ENCODE measurements around the gene UPK1A. TPM values are rescaled to one million over a fixed set of nuclear protein-coding genes. Genes with fewer than 3 reads are reported as not detected.

UPK1A gene
- total RNA-seq, 1 experiment from 2014 or later, result 0.69 TPM

- Histone ChIP-seq H3K9me3 (ENCODE audit: control insufficient read depth in 1 of 2, insufficient read depth in 1 of 2, low read depth in 1 of 2, low read length in 2 of 2) (no peaks in the 10 kb centered on the region), H3K4me3 (replicated peaks in 1 of 2; ENCODE audit: low read depth in 1 of 2, low read length in 2 of 2) (no peak overlapping the region), H3K9ac (ENCODE audit: low read length) (no peak overlapping the region), H3K36me3 (ENCODE audit: control insufficient read depth in 1 of 2, insufficient read depth in 2 of 2, low read length in 2 of 2) (no peaks in the 10 kb centered on the region; a peak in 2 of 4 replicates), H3K4me2 (ENCODE audit: low read length) (no peak overlapping the region), H3K27me3 (ENCODE audit: insufficient read depth, low read length) (no peaks in the 10 kb centered on the region), H3K79me2 (ENCODE audit: insufficient read depth, low read length) (no peaks in the 10 kb centered on the region), H3K4me1 (ENCODE audit: control insufficient read depth in 1 of 2, insufficient read depth in 2 of 2, low read length in 2 of 2) (no peaks in the 10 kb centered on the region), H3K9me2 (ENCODE audit: insufficient read depth) (no peaks in the 10 kb centered on the region), H4K20me1 (ENCODE audit: insufficient read depth) (no peaks in the 10 kb centered on the region), H3K27ac (ENCODE audit: low read depth, low read length) (no peak overlapping the region), H2AFZ (ENCODE audit: low read depth, low read length, poor library complexity, severe bottlenecking) (no peak overlapping the region)
- BruUV-seq (replicated peaks), result no TSS peak
- POLR2A ChIA-PET, result no interaction called here
- TF ChIP-seq MAX (IDR thresholded peaks at IDR 0.05) (no peak), REST (IDR thresholded peaks at IDR 0.05; ENCODE audit: low read depth) (no peak), POLR2A (IDR thresholded peaks at IDR 0.05; ENCODE audit: borderline replicate concordance, extremely low read depth, insufficient read depth, insufficient read length) (no peak), JUND (IDR thresholded peaks at IDR 0.05) (no peak), ZNF274 (IDR thresholded peaks at IDR 0.05; ENCODE audit: low read depth, low read length) (no peak), ELF1 (IDR thresholded peaks at IDR 0.05; ENCODE audit: borderline replicate concordance, low read depth) (no peak), EZH2 (IDR thresholded peaks at IDR 0.05) (no peak), CEBPB (IDR thresholded peaks at IDR 0.05; ENCODE audit: low read depth) (no peak), SIN3A (IDR thresholded peaks at IDR 0.05; ENCODE audit: low read depth) (no peak), CBX3 (IDR thresholded peaks at IDR 0.05; ENCODE audit: low read depth) (no peak), YY1 (IDR thresholded peaks at IDR 0.05; ENCODE audit: extremely low read depth, insufficient replicate concordance, low read depth, low read length) (no peak), ZFX (IDR thresholded peaks at IDR 0.05) (no peak), FOSL1 (IDR thresholded peaks at IDR 0.05; ENCODE audit: low read depth) (no peak), SP1 (IDR thresholded peaks at IDR 0.05; ENCODE audit: low read depth) (no peak), TCF7L2 (IDR thresholded peaks at IDR 0.05; ENCODE audit: borderline replicate concordance, extremely low read depth, insufficient read depth, insufficient read length) (no peak)
- TF ChIP-seq, protein P1, sequence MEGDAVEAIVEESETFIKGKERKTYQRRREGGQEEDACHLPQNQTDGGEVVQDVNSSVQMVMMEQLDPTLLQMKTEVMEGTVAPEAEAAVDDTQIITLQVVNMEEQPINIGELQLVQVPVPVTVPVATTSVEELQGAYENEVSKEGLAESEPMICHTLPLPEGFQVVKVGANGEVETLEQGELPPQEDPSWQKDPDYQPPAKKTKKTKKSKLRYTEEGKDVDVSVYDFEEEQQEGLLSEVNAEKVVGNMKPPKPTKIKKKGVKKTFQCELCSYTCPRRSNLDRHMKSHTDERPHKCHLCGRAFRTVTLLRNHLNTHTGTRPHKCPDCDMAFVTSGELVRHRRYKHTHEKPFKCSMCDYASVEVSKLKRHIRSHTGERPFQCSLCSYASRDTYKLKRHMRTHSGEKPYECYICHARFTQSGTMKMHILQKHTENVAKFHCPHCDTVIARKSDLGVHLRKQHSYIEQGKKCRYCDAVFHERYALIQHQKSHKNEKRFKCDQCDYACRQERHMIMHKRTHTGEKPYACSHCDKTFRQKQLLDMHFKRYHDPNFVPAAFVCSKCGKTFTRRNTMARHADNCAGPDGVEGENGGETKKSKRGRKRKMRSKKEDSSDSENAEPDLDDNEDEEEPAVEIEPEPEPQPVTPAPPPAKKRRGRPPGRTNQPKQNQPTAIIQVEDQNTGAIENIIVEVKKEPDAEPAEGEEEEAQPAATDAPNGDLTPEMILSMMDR (IDR thresholded peaks at IDR 0.05 in 2 of 3, conservative IDR thresholded peaks at IDR 0.05 in 1 of 3; ENCODE audit: borderline replicate concordance in 1 of 3, insufficient read depth in 1 of 3, low read depth in 2 of 3, low read length in 2 of 3), result no peak
- ATAC-seq (no peak), DNase-seq (ENCODE audit: low read depth, low spot score) (no peak)
- intact Hi-C loops (cut with micrococcal nuclease), result no loop called here
- RAD21 ChIA-PET (ENCODE audit: low non-redundant PET in 1 of 2, low total read pairs in 2 of 2, uncharacterized antibody in 2 of 2, unreplicated experiment in 2 of 2), result no interaction called here
- CTCF ChIA-PET, result no interaction called here
These were observed 46.3 kb upstream of the UPK1A start for GRCh38 chr19:35620001-35620400.

Data from HCT116 (cell line).